IgD-negative memory B cell (primary cell): ENCODE results near the gene RHOG. TPM values are rescaled to one million over a fixed set of nuclear protein-coding genes. Genes with fewer than 3 reads are reported as not detected.

Source experiments
- H3K27ac Mint-ChIP-seq, 3 donors: one replicate each; pipeline ENCODE4 v1.8.0; 2020 to 2022; ENCODE audit warnings: mild to moderate bottlenecking in 3 of 3, mixed read lengths in 3 of 3, moderate library complexity in 1 of 3
- H3K27me3 Mint-ChIP-seq: one replicate; pipeline ENCODE4 v1.8.0; 2021; ENCODE audit warnings: mixed read lengths
- H3K36me3 Mint-ChIP-seq: one replicate; pipeline ENCODE4 v1.8.0; 2020; ENCODE audit warnings: mild to moderate bottlenecking, mixed read lengths
- H3K4me1 Mint-ChIP-seq, 3 donors: one replicate each; pipeline ENCODE4 v1.8.0; 2020 to 2022; ENCODE audit warnings: mixed read lengths in 3 of 3, mild to moderate bottlenecking in 1 of 3
- H3K4me3 Mint-ChIP-seq, 4 donors: one replicate each; pipeline ENCODE4 v1.8.0; 2020 to 2022; ENCODE audit warnings: mild to moderate bottlenecking in 4 of 4, mixed read lengths in 4 of 4, moderate library complexity in 3 of 4
- H3K9me3 Mint-ChIP-seq, 3 donors: one replicate each; pipeline ENCODE4 v1.8.0; 2020 to 2021; ENCODE audit warnings: mixed read lengths in 3 of 3, mild to moderate bottlenecking in 1 of 3
- polyA plus RNA-seq: library from polyadenylated mRNA; unstranded; fragments of 300-500 nt; fragmentation: Illumina TruSeq; gene quantifications from one replicate; pipeline ENCODE4 v1.2.3, GENCODE V29; 2021

Gene RHOG
- polyA plus RNA-seq, 1 donor from 2014 or later = 199 TPM

DNA sequence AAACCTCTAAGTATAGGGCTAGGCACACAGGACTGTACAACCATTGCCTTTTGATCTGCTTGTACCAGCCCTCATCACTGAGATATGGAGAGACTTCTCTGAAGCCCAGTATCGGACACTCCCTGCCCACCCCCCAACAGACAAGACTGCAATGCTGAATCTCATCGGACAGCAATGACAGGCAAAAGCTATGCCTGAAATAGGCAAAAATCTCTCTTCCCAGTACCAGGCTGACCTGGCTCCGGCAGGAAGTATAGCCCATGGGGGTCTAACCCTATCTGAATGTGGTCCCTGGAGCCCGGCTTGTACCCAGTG is 6.5 kb downstream of the RHOG start:
- Mint-ChIP-seq H3K36me3 (no peaks in the 10 kb centered on the region), H3K27me3 (no peaks in the 10 kb centered on the region), H3K4me3 (peak overlapping the region; percentile 25 to 72 (median 64)), H3K27ac (peak overlapping the region in 2 of 3 donors; percentile 70 to 78), H3K4me1 (peaks cover 60 to 78% (median 74%) of the 10 kb centered on the region in 3 donors), H3K9me3 (no peaks in the 10 kb centered on the region)

DNA sequence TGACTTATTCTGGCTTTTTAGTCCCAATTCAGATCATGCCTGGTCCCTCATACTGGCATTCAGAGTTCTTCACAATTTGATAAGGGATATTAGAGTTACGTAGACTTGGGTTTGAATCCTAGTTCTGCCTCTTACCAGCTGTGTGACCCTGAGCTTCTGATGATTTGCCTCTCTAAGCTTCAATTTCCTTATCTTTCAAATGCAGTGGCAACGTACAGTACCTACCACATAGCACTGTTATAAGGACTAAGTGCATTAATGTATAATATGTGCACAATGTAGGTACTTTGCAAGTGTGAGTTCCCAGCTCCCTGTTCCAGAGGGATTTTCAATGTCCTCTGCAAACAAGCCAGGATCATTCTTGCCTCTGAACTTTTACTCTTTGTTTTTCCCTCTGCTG is 7.3 kb downstream of the RHOG start:
- Mint-ChIP-seq H3K9me3 (no peaks in the 10 kb centered on the region), H3K36me3 (no peaks in the 10 kb centered on the region), H3K4me3 (peak overlapping the region in 2 of 4 donors; percentile 33 to 86), H3K27me3 (no peaks in the 10 kb centered on the region), H3K27ac (peak overlapping the region; percentile 55 to 84 (median 70)), H3K4me1 (peaks cover 57 to 70% (median 67%) of the 10 kb centered on the region in 3 donors)

DNA sequence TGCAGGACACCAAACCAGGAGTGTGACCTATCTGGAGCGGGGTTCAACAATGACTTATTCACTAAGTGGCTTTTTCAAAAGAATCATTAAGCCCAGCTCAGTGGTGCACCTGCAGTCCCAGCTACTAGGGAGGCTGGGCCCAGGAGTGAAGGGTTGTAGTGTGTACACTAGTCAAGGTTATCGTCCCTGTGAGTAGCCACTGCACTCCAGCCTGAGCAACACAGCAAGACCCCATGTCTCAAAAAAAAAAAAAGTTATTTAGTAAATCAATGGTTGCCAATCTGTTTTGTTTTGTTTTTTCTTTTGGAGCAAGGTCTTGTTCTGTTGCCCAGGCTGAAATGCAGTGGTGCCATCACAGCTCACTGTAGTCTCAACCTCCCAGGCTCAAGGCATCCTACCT is 7.9 kb downstream of the RHOG start:
- H3K27me3 Mint-ChIP-seq = no peaks in the 10 kb centered on the region
- H3K36me3 Mint-ChIP-seq = no peaks in the 10 kb centered on the region
- H3K27ac Mint-ChIP-seq = peak overlapping the region in 2 of 3 donors; percentile 55 to 70
- no peaks in the 10 kb centered on the region for H3K9me3 Mint-ChIP-seq
- H3K4me1 Mint-ChIP-seq = peaks cover 51 to 64% (median 61%) of the 10 kb centered on the region in 3 donors
- H3K4me3 Mint-ChIP-seq = no peak overlapping the region

DNA sequence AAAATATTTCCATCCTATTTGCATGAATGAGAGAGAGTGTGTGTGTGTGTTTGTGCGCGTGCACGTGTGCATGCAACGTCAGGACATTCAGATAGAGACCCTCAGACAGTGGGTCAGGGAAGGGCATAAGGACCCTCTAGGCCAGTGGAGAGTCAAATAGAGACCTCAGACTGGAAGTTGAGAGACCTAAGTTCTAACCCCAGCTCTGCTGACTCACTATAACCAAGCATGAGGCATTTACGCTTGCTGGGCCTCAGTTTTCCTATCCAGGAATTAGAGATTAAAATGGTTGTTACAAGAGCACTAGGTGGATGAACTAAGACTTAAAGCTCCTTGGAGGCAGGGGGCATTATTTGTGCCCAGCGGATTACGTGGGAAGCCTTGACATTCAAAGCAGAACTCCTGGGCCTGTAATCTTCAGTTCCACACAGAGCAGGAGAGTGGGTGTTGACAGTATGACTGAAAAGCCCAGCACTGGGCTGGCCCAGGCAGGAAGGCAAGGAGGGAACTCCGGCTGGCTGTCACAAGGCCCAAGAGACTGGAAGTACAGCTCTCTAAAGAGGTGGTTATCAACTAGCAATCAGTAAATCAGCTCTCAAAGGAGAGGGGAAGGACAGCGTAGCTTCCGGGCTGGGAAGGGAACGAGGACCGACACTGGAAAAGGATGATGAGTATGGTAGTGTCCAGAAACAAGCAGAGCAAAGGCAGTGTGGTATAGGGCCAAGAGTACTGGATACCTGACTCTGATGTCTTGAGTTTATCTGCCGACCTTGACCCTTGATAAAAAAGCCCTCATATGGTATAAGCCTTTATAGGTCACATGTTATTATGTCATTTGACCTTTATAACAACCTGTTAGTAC is 9.2 kb downstream of the RHOG start:
- Mint-ChIP-seq H3K9me3 (no peaks in the 10 kb centered on the region), H3K36me3 (peaks cover 2% of the 10 kb centered on the region), H3K27me3 (no peaks in the 10 kb centered on the region), H3K27ac (peak overlapping the region; percentile 70 to 90 (median 83)), H3K4me1 (peaks cover 45 to 55% (median 52%) of the 10 kb centered on the region in 3 donors), H3K4me3 (peak overlapping the region in 3 of 4 donors; percentile 20 to 55 (median 55))

DNA sequence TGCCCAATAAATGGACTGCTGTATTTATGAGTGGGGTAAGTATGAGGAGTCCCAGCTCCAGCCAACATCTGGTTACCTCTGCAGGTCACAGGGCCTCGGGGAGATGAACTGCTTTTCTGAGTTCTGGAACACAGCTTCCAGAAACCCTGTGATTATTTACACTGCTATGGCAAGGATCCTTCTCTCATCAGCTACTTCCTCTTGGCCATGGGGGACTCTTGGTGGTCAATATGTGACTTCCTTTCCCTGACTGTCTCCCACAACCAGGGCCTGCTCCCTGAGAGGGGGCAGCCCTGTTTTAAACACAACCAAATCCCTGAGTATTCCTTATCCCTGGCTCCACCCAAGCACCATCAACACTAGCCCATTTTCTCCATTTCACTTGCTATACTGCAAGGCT is 10.0 kb downstream of the RHOG start:
- Mint-ChIP-seq H3K9me3 (no peaks in the 10 kb centered on the region), H3K36me3 (peaks cover 3% of the 10 kb centered on the region), H3K27me3 (no peaks in the 10 kb centered on the region), H3K4me1 (peaks cover 45 to 51% (median 47%) of the 10 kb centered on the region in 3 donors), H3K4me3 (peak overlapping the region in 2 of 4 donors; percentile 20 to 55), H3K27ac (peak overlapping the region in 2 of 3 donors; percentile 70 to 93)

DNA sequence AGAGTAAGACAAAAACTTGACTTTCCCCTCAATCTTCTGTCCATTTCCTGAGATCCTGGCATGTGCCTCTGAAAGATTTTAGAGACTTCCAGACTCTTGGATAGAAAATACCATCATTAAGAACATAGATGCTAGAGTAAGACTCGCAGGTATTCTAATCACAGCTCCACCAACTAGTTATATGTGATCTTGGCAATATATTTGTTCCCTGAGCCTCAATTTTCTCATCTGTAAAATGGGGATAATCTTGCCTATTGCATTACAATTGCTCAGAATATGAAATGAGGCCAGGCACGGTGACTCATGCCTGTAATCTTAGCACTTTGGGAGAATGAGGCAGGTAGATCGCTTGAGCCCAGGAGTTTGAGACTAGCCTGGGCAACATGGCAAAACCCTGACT is 10.7 kb downstream of the RHOG start:
- Mint-ChIP-seq H3K9me3 (no peaks in the 10 kb centered on the region), H3K4me1 (peaks cover 39 to 48% (median 40%) of the 10 kb centered on the region in 3 donors), H3K36me3 (peaks cover 3% of the 10 kb centered on the region), H3K27me3 (no peaks in the 10 kb centered on the region), H3K4me3 (no peak overlapping the region), H3K27ac (peak overlapping the region in 2 of 3 donors; percentile 9 to 70)

DNA sequence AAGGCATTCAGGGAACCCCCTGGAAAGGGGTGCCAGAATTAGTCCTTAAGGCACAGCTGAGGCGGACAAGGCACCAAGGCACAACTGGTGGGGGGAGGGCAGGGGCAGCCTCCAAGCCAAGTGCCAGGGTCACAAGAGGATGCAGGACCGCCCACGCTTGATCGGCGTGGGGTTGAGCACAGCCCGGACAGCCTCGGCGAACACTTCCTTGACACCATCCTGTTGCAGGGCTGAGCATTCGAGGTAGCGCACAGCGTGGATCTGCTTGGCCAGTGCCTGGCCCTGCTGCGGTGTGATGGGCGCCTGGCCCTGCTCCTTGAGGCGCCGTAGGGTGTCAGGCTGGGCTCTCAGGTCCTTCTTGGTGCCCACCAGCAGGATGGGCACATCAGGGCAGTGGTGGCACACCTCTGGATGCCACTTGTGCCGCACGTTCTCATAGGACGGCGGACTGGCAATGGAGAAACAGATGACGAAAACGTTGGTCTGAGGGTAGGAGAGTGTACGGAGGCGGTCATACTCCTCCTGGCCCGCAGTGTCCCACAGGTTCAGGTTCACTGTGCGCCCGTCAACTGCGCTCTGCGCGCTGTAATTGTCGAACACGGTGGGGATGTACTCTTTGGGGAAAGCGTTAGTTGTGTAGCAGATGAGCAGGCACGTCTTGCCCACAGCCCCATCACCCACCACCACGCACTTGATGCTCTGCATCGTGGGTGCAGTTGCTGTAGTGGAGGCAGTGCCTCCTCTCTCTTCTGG is 13.1 kb downstream of the RHOG start:
- no peak overlapping the region for H3K4me3 Mint-ChIP-seq
- H3K4me1 Mint-ChIP-seq = peaks cover 26 to 33% (median 32%) of the 10 kb centered on the region in 3 donors

DNA sequence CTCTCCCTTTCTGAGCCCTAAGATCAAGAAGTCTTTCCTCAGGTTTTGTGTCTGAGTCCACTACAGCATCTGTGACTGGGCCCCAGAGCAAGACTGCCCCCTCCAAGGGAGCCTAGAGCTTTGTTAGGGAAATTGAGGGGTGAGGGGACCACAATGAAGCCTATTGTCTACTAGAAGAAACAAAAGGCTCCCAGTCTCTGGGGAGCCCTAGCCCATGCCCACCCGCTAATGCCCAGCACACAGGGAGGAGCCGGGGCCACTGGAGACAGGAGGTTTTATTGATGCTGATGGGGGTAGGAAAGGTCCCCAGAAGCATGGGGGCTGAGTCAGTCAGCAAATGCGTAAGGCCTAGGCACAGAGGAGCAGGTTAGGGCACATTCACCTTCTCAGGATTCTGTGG is 14.0 kb downstream of the RHOG start:
- Mint-ChIP-seq H3K4me1 (peaks cover 19 to 24% (median 24%) of the 10 kb centered on the region in 3 donors), H3K27ac (peak overlapping the region in 1 of 3 donors; percentile 83), H3K9me3 (no peaks in the 10 kb centered on the region), H3K27me3 (no peaks in the 10 kb centered on the region), H3K36me3 (peaks cover 3% of the 10 kb centered on the region), H3K4me3 (no peak overlapping the region)

More for the DNA sequence above, 13.1 kb downstream of the RHOG start:
- Mint-ChIP-seq H3K9me3 (no peaks in the 10 kb centered on the region), H3K27me3 (no peaks in the 10 kb centered on the region), H3K27ac (peak overlapping the region; percentile 4 to 83 (median 27)), H3K36me3 (peaks cover 3% of the 10 kb centered on the region)

DNA sequence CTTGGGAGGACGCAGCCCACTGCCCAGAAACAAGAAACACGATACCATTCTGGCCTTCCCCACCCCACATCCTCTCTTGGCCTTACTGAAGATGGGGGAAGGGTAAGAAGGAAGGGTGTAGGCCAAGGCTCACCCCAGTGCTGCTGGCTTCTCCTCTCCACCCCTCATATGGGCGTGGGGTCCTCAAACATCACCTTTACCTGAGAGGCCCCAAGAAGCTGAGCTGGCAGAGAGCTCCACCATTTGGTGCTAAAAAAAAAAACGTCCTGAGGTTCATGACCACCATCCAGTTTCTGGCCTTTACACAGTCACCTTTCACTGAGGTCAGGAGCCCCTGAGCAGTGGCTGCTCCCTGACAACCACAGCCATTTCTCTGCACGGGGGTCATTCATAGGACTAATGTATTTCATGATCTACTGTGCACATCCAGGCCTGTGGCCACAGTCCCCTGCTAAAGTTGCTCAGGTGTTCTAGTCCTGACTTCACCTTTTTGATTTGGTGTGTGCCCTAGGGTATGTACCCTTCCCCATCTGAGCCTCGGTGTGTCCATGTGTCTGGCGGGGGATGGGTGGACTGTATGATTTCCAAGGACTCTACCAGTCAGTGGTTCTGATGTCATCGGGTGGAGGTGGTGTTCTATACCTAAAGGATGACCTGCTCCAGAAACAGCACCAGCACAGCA is 15.1 kb downstream of the RHOG start:
- H3K36me3 Mint-ChIP-seq = peaks cover 3% of the 10 kb centered on the region
- H3K27me3 Mint-ChIP-seq = no peaks in the 10 kb centered on the region
- H3K4me1 Mint-ChIP-seq = peaks cover 11 to 17% (median 13%) of the 10 kb centered on the region in 3 donors
- no peaks in the 10 kb centered on the region for H3K9me3 Mint-ChIP-seq
- no peak overlapping the region for H3K4me3 Mint-ChIP-seq
- H3K27ac Mint-ChIP-seq = peak overlapping the region; percentile 78 to 88 (median 83)

DNA sequence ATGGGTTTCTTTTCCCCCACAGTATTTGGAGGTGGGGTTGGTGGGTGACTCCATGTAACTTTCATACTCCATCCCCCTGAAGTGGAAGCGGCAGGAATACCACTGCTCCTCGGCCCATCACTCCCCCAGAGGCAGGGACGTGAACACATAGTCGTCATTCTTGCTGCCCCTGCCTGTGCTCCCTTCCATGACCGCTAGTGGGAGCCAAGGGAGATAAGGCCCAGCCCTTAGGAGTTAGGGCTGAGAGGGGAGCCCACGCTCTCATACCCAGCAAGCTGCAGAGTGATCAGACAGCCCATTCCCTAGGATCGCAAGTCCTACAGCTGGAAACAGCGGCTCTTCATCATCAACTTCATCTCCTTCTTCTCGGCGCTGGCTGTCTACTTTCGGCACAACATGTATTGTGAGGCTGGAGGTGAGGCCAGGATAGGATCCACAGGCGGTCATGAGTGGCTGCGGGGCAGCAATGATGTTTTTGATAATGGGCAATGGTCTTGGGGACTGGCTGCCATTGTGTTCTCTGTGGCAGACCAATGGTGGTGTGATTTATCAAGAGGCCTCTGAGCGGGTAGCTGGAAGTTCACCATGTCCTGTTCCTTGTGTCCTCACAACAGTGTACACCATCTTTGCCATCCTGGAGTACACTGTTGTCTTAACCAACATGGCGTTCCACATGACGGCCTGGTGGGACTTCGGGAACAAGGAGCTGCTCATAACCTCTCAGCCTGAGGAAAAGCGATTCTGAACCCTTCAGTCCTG is 15.9 kb downstream of the RHOG start:
- Mint-ChIP-seq H3K27ac (peak overlapping the region; percentile 57 to 88 (median 78)), H3K4me1 (peaks cover 7 to 16% (median 12%) of the 10 kb centered on the region in 3 donors), H3K9me3 (no peaks in the 10 kb centered on the region), H3K36me3 (peaks cover 3% of the 10 kb centered on the region), H3K27me3 (no peaks in the 10 kb centered on the region), H3K4me3 (peak overlapping the region in 1 of 4 donors; percentile 12)

DNA sequence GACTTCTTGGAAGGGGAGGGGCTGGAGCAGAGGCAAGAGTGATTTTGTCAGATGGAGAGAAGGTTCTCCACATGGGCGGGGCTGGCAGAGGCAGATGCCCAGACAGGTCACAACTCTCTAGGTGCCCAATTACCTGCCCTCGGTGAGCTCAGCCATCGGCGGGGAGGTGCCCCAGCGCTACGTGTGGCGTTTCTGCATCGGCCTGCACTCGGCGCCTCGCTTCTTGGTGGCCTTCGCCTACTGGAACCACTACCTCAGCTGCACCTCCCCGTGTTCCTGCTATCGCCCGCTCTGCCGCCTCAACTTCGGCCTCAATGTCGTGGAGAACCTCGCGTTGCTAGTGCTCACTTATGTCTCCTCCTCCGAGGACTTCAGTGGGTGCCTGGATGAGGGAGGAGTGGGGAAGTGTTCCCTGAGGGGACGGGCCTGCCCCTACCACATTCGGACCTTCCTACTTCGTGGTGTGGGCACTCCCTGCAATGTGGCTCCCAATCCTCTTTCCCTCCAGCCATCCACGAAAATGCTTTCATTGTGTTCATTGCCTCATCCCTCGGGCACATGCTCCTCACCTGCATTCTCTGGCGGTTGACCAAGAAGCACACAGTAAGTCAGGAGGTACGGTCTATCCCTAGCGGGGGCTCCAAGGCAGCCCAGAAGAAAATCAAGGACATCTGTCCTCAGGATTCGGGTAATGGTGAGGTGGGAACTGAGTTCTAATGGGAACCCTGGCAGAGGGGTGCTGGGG is 16.8 kb downstream of the RHOG start:
- H3K27ac Mint-ChIP-seq = peak overlapping the region; percentile 11 to 88 (median 57)
- H3K9me3 Mint-ChIP-seq = no peaks in the 10 kb centered on the region
- H3K27me3 Mint-ChIP-seq = no peaks in the 10 kb centered on the region
- H3K36me3 Mint-ChIP-seq = peaks cover 5% of the 10 kb centered on the region
- peaks cover 7 to 16% (median 12%) of the 10 kb centered on the region in 3 donors for H3K4me1 Mint-ChIP-seq
- H3K4me3 Mint-ChIP-seq = no peak overlapping the region

DNA sequence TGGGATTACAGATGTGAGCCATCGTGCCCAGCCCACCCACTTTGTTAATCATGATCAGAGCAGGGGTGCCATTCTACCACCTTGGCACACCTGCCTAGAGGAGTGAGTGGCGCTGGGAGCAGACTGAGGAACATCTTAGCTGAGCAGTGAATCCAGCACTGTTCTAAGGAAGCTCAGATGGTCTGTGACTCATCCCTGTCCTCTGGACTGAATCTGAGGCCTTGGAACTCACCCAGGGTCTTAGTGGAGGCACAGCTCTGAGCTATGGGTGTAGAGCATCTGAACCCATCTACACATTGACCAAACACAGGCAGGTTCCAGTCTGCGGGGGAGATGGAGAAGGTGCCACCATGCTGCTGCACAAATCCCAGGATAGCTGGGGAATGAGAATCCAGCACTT is 17.5 kb downstream of the RHOG start:
- H3K4me1 Mint-ChIP-seq = peaks cover 7 to 17% (median 12%) of the 10 kb centered on the region in 3 donors
- H3K27me3 Mint-ChIP-seq = no peaks in the 10 kb centered on the region
- H3K9me3 Mint-ChIP-seq = no peaks in the 10 kb centered on the region
- H3K4me3 Mint-ChIP-seq = no peak overlapping the region
- H3K36me3 Mint-ChIP-seq = peaks cover 5% of the 10 kb centered on the region
- H3K27ac Mint-ChIP-seq = peak overlapping the region in 1 of 3 donors; percentile 11

DNA sequence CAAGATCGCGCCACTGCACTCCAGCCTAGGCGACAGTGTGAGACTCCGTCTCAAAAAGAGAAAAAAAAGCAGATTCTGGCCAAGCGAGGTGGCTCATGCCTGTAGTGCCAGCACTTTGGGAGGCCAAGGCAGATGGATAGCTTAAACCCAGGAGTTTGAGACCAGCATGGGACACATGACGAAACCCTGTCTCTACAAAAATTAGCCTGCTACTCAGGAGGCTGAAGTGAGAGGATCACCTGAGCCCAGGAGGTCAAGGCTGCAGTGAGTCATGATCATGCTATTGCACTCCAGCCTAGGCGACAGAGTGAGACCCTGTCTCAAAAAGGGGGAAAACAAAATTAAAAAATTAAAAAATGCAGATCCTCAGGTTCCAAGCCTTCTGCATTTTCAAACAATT is 18.4 kb downstream of the RHOG start:
- Mint-ChIP-seq H3K9me3 (no peaks in the 10 kb centered on the region), H3K4me3 (no peak overlapping the region), H3K27ac (no peak overlapping the region), H3K36me3 (peaks cover 5% of the 10 kb centered on the region), H3K27me3 (no peaks in the 10 kb centered on the region), H3K4me1 (peaks cover 7 to 17% (median 12%) of the 10 kb centered on the region in 3 donors)

DNA sequence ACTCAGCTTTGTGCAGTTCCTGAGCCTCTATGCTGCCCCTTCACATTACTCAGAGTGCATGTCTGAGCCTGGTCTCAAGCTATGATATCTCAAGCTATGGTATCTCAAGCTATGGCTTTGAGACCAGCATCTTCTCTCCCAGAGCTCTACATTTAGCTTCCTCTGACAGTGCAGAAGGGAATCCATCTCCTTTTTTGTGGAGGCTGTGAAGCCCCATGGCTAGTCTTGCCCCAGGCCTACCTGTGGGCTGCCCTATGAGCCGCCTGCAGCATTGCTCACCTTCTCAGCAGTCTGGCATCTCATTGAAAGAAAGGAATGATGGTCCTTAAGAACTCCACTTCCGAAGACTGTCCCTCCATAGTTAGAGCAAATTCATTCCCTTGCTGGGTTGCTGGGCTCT is 19.8 kb downstream of the RHOG start:
- Mint-ChIP-seq H3K4me3 (no peak overlapping the region), H3K27ac (no peak overlapping the region), H3K27me3 (no peaks in the 10 kb centered on the region), H3K9me3 (no peaks in the 10 kb centered on the region), H3K4me1 (peaks cover 7 to 15% (median 12%) of the 10 kb centered on the region in 3 donors), H3K36me3 (peaks cover 2% of the 10 kb centered on the region)
